Gastroesophageal sphincter (tissue), 3 donors: Measurements from ENCODE around the gene MYL2.

Experiments
- POLR2A ChIP-seq, 2 donors: fragments of 450-650 bp; IDR thresholded peaks; one replicate each; pipeline ENCODE4 v1.6.1; 2017; ENCODE audit warnings: antibody characterized with exemption in 2 of 2, mild to moderate bottlenecking in 2 of 2, moderate library complexity in 1 of 2
- POLR2AphosphoS5 ChIP-seq: sonication (generic); formaldehyde crosslinking; IDR thresholded peaks from one replicate; pipeline ENCODE4 v1.6.1; 2017; ENCODE audit warnings: antibody characterized with exemption
- TF ChIP-seq, protein P1 (sequence below), 4 experiments: fragments of 200-600 bp in 2 of 4; fragments of 450-650 bp in 2 of 4; sonication (generic) in 1 of 4; IDR thresholded peaks; one replicate each; pipeline ENCODE4 v1.5.1; 2017 to 2019; ENCODE audit warnings: antibody characterized with exemption in 4 of 4, mild to moderate bottlenecking in 2 of 4, moderate library complexity in 2 of 4

GRCh38 chr12:110948041-110948440, 27.7 kb upstream of the MYL2 start:
- TF ChIP-seq POLR2AphosphoS5 (no peak), POLR2A (IDR thresholded peaks at IDR 0.05) (no peak)
- TF ChIP-seq, protein P1, sequence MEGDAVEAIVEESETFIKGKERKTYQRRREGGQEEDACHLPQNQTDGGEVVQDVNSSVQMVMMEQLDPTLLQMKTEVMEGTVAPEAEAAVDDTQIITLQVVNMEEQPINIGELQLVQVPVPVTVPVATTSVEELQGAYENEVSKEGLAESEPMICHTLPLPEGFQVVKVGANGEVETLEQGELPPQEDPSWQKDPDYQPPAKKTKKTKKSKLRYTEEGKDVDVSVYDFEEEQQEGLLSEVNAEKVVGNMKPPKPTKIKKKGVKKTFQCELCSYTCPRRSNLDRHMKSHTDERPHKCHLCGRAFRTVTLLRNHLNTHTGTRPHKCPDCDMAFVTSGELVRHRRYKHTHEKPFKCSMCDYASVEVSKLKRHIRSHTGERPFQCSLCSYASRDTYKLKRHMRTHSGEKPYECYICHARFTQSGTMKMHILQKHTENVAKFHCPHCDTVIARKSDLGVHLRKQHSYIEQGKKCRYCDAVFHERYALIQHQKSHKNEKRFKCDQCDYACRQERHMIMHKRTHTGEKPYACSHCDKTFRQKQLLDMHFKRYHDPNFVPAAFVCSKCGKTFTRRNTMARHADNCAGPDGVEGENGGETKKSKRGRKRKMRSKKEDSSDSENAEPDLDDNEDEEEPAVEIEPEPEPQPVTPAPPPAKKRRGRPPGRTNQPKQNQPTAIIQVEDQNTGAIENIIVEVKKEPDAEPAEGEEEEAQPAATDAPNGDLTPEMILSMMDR (IDR thresholded peaks at IDR 0.05), result no peak
